RPMI7951 (cell line): ENCODE data around the gene CNTNAP2. TPM values are rescaled to one million over a fixed set of nuclear protein-coding genes. Genes with fewer than 3 reads are reported as not detected.
"Not testable (repeated sequence)": the region's sequence is repeated elsewhere in the genome, so short reads cannot be mapped to it uniquely, and the experiment has no call there.

Experiments
- DNase-seq: peaks from one replicate; pipeline ENCODE4 v3.0.0-alpha.2; 2012; ENCODE audit warnings: low read depth
- total RNA-seq: library from RNA; depleted of rRNA; stranded (reverse); fragments of >200 nt; shearing (Covaris generic); gene quantifications from 2 replicates; pipeline ENCODE4 v1.2.3, GENCODE V29; 2014

The CNTNAP2 gene
- total RNA-seq, 1 experiment from 2014 or later = not detected

DNA sequence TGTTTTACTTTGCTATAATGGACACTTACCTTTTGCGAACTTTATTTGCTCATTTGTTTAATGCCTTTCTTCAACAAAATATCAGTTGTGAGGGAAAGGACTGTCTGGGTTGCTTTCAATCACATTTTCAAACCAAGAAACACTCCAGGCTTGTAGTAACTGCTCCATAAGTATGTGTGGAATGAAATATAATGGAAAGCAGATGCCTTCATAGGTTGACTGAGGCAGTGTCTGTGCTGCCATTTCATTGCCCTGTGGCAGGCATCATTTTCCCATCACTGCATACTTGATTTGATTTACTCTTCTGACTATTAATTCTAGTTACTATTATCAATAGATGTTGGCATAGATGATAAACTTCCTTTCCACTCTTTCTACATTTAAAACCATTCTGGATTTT lies 762.3 kb downstream of the CNTNAP2 start:
- no peak for DNase-seq

DNA sequence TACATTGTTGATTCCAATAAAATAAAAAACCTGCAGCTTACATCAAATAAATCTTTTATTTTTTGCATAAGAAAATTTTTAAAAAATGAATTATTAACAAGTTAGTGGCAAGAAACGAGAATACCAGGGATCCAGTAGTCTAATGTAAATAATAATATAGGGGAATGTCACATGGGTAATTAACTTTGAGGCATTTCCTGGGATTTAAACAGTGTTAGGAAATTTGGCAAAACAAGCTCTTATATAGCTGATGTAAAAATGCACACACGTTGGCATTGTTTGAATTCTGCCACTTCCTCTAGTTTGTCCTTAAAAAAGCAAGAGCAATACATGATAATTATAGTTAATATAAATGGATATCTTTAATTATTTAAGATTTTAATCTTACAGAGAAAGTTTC lies 768.6 kb downstream of the CNTNAP2 start:
- DNase-seq = no peak

DNA sequence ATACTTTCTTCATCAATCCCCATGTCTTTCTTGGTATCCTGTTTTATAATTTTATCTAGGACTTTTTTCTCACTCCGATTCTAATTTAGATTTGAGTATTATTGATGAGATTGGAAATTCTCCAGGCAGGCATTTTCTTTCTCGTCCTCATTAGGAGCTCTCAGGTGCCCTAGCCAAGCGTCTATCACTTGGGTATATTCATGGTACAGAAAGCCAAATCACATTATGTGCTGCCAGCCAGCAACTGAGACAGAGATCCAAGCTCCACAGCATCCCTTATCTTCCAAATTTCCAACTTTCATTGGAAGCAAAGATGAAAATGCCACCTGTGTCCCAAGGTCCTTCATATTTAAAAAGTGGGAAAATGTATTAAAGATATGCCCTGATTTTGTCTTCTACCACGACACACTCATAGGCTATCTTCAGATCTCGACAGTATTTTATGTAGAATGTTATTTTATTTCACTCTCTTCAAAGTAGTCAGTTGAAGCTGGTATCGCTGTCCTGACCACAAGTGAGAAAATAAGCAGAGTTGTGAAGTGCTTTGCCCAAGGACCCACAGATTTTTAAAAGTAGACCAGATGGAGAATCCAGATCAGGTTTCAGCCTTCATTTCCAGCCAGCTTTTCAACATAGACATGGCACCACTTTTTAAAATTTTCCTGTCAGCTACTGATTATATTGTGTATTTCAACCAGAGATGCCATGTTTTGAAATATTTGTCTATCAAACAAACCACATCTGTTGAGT lies 773.4 kb downstream of the CNTNAP2 start:
- DNase-seq = no peak

DNA sequence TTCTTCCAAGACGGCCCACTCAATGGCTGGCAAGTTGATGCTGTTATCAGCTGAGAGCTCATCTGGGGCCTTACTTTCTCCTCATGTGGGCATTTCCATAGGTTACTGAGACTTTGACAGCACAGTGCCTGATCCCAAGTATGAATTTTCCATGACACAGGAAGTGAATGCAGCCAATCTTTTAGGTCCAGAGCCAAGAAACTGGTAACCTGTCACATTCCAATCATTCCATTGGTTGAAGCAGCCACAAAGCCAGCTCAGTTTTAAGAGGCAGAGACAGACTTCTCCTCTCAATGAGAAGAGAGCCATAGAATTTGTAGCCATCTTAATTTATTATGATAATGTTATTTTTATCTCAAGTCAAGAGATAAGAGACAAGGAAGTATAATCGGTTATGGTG lies 775.5 kb downstream of the CNTNAP2 start:
- DNase-seq = no peak

DNA sequence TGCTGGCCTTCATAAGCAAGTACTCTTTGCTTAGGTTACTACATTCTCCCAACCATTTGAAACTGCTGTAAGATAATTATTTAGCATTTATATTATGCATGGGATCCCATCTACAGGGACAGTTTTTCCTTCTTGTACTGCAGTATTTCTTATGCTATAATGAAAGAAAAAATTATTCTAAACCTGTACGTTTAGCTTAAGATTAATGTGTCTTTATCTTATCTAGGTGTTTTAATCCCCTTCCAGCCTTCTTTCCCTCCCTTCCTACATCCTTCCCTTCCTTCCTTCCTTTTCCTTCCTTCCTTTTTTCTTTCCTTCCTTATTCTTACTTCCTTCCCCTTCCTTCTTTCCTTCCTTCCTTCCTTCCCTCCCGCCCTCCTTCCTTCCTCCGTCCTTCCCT lies 778.3 kb downstream of the CNTNAP2 start:
- DNase-seq = no peak

DNA sequence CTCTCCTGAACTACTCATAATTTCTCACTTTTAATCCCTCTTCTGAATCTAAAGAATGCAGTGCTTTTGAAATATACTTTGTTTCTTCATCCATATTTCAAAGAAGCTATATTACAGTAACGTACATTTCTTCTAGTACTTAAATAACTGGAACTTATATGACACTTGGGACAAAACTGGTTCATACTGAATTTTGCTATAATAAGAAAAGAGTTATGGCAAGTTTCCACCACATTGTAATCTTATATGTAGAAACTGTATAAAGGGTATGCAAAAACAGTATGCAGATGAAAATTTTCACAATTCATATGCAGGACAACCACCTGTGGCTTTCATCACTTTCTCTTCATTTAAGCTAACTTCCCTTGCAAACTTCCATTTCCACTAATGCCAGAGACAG lies 785.7 kb downstream of the CNTNAP2 start:
- DNase-seq = no peak

DNA sequence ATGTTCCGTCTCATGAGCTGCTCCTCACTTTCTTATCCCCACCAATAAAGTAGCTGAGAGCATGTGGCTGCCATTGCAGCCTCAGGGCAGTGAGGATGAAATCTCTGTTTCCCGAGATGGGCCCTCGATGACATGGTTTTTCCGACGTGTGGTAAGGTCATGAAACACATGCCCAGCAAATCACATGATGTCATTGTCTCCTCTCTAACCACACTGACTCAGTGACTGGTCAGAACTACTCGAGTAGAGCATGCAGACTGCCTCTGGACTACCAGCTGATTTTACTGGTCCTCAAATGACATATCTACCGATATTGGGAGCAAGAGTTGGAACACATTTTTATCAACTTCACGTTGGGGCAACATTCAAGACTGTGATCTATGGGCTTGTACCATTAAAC lies 786.1 kb downstream of the CNTNAP2 start:
- DNase-seq = peak; percentile 2

DNA sequence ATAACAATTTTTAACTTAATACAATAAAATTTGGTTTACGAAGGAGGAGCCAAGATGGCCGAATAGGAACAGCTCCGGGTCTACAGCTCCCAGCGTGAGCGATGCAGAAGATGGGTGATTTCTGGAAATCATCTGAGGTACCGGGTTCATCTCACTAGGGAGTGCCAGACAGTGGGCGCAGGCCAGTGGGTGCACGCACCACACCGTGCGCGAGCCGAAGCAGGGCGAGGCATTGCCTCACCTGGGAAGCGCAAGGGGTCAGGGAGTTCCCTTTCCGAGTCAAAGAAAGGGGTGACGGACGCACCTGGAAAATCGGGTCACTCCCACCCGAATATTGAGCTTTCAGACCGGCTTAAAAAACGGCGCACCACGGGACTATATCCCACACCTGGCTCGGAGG lies 789.1 kb downstream of the CNTNAP2 start:
- DNase-seq = not testable (repeated sequence)

DNA sequence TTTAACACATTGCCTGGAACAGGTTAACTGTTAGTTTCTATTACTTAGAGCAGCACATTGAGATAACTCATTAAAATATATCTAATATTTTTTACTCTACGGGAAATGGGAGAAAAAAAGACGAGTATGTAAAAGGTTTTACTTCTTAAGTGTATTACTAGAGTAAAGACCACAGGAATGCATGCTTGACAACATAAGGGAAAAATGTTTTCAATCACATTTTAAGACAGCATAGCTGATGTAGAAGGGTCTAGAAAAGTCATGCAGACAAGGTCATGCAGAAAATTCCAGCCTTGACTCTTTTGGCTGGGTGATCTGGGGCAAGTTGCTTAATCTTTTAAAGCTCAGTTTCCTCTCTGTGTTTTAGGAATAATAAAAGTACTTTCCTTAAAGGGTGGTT lies 806.2 kb downstream of the CNTNAP2 start:
- no peak for DNase-seq

DNA sequence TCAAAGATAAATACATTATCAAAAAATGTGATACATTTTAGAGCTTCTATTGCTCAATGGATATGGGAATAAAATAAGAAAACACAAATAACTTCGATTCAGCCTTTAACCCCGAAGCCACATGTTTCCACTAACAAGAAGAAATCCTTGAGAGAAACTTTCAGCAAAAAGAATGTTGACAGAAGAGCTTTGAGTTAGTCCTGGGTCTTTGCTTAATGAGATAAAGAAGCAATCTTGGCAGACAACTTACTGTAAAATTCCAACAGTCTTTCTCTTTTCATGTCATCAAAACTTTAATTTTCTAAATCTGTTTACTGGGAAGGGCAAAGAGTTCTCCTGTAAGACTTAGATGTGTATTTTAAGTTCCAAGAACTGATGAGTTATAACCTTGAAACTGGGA lies 810.2 kb downstream of the CNTNAP2 start:
- no peak for DNase-seq

DNA sequence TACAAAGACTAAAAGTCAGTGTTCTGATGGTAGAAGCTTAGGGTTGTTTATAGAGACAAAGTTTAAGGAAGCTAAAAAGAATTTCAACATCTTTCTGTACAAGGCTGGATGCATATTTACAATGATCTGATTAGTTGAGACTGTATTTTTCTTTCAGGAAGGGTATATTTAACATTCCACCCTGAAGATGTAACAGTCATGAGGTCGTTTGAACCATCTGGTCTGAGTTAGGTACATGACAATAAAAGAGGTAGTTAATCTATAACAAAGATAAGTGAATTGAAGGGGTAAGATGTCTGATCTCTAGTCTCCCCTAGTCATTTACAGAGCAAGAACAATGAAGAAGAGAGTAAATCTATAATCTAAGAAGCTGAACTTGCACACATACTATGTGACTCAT lies 821.2 kb downstream of the CNTNAP2 start:
- no peak for DNase-seq

DNA sequence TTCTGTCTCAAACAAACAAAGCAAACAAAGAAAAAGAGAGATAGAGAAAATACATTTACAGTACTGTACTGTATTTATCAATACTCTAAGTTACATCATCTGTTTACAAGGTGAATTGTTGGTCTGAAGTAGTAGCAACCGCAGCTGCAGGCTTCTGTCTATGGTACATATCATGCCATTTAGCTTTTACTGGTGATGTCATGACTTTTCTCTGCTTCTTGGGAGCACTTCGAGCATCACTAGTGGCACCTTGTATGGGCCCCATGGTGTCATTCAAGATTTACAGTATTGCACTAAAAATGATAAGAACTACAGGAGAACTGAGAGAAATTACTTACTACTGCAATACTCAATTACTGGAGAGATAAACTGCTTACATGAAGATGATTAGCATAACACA lies 826.9 kb downstream of the CNTNAP2 start:
- no peak for DNase-seq

DNA sequence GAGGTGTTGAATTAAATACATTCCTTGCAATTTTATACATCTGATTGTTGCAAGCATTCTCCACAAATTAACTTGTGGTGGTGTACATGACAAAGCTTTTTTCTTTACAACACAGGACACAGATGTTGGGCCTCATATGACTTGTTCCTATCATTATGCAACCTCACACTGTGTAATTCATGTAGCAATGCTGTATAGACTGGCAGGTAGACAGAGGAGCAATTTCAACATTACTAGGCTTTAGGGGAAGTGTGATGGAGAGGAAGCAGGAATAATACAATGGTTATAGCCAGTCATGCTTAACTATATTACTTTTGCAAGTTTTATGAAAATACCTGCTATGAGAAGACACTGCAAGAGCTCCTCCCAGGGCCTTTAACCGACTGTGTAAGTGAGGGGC lies 832.1 kb downstream of the CNTNAP2 start:
- no peak for DNase-seq

DNA sequence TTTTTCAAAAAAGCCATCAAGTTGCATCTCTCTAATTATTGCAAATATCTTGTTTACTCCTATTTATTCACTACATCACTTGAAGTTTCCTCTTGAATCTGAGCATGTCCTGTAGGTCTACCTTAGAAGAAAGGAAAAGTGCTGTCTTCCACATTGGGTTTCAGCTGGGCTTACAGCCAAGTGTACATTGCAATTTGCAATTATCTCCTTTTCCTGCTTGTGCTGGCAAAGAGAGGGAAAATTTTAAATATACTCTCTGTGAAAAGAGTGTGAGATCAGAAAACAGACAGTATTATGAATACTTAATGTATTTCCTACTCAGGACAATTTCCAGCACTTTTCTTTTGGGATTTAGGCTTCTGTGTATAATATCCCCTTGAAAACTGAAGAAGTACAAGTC lies 839.7 kb downstream of the CNTNAP2 start:
- DNase-seq = no peak

DNA sequence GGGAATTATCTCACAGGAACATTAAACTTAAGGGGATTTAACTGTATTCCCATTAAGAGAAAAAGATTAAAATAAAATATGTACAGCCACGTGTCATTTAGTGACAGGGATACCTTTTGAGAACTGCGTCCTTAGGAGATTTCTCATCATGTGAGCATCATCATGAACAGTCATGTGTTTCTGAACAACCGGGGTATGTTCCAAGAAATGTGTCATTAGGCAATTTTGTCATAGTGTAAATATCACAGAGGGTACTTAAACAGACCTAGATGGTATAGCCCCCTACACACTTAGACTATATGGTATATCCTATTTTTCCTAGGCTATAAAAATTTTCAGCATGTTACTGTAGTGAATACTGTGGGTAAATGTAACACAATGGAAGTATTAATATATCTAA lies 840.3 kb downstream of the CNTNAP2 start:
- DNase-seq = no peak

DNA sequence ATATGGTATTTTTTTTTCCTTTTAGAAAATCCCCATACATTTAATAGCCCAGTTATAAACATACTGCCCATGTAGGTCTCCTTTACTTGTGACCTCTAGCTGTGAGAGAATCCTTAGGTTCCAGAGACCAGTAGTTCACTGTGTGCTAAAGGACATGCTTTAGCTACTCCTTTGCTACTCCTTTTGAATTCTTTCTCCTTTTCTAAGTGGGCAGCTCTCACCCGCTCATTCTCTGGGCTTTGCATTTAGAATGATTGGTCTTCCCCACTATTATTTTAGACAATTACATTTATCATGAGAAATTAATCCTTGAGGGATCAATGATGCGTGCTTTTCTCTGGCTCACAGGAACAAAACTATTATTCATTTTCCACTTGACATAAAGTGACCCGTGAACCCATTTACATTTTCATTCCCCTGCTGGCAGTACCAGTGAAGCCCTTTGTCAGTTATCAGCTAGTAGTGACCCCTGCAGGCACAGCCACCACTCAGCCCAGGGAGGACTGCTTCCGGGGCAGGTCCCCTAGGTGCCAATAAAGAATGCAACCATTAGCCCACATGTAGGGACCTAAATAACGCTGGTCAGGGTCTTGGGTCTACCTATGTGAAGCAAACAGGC lies 844.3 kb downstream of the CNTNAP2 start:
- no peak for DNase-seq

DNA sequence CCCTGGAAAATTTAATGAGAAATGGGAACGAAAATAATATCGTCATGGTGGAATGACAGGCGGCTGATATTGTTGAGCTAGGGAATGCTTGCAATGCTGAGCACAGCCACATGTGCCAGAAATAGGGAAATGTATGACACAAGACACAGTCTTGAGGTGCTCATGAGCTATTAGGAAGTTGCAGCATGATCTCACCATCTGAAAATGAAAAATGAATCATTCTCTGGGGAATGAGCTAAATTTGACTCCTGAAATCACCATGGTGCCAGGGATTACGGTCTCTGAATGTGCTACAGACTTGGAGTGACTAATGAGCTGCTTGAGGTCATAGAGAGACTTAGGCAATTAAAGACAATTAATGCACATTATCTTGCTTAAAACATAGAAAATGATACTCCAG lies 845.0 kb downstream of the CNTNAP2 start:
- peak; percentile 7 for DNase-seq

DNA sequence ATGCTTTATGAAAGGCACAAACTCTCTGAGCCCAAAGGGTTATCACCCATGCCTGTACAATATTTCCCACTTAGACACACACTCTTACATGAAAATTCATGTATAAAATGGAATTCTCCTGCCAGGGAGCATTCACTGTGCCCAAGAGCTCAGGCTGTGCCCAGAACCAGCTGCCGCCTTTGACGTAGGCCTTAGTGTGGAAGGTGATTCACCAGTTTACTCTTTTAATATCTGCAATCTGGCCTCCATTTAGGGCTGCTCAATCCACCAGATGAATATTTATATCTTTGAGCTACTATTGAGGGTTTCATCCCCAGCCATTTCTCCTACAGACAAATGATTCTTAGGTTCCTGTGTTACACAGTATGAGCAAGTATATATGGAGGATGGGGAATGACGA lies 849.7 kb downstream of the CNTNAP2 start:
- DNase-seq = no peak

DNA sequence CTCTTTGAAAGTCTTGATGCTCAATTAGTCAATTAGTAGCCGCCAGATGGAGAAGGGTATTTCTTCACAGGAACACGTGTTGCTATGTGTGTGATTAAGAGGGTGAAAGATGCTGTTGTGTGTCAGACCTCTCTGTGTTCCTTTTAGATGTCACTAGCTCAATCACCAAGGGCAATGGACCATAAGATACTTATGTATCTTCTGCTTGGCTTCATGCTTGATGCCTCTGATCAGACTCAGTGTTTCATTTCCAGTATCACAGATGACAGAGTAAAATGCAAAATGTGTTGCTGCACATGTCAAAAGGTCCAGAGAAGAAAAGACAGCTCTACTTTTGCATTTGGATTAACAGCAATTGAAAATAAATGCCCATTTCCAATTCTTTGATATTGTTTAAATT lies 865.9 kb downstream of the CNTNAP2 start:
- no peak for DNase-seq

DNA sequence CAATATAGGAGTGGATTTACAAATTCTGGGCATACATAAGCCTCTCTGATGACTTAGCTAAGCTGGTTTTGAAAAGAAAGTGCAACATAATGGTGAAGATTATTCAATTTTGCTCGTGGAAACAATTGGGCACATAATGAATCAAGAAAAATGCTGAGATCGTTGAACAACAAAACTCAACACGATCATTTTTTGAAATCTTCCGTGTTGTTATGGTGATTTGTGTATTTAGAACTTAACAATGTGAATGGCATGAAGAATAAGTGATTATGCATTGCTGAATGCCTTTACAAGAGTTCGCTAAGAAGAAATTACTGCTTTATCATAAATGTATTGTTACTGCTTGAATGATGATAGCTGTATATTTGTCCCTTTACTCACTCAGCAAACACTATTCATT lies 875.0 kb downstream of the CNTNAP2 start:
- DNase-seq = no peak

DNA sequence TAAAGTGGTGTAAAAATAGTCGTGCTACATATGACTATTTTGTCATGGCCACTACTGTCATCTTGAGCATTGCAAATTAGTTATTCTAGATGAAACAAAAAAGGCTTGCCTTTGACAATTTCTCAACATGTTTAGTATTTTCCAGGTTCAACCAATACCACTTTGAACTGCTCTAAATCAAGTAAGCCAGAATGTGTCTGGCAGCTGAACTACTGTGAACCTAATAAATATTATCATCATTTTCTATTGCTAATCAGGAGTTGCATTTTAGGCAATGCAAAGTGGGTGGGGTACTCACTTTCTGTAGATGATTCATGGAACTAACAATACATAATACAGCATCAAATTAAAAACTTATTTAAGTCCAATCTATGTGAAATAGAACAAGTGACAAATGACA lies 877.2 kb downstream of the CNTNAP2 start:
- no peak for DNase-seq

DNA sequence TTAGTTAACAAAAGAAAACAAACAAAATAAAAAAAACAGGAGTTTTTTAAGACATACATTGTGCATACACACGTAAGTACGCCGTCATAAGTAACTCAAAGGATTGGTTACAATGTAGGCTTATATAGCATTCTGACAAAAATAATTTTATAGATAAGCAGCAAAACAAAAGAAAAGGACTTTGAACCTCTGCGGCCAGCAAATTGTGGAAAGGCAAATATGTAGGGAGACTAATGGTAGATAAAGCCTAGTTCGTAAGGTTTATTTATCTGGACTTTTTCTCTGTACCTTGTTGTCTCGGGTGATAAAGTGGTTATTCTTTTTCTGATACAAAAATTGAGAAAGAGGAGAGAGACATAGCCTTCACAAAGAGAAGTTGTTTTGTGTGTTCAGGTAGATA lies 891.9 kb downstream of the CNTNAP2 start:
- no peak for DNase-seq

DNA sequence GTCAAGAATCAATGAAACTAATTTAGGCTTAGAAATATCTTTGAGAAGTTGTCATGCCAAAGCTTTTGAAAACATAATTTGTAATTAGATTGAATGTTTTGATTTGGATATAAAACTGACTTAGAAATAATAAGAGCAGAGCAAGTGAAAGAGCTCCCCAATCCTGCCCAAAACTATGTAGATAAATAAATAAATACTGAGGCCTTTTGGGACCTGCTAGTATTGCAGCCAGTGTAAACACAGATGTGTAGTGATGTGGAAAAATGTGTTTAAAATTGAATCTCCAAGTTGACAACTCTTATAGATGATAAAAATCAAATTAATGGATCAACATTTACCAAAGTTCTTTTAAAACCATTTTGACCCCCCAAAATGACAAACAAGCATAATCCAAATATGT lies 896.1 kb downstream of the CNTNAP2 start:
- DNase-seq = no peak

DNA sequence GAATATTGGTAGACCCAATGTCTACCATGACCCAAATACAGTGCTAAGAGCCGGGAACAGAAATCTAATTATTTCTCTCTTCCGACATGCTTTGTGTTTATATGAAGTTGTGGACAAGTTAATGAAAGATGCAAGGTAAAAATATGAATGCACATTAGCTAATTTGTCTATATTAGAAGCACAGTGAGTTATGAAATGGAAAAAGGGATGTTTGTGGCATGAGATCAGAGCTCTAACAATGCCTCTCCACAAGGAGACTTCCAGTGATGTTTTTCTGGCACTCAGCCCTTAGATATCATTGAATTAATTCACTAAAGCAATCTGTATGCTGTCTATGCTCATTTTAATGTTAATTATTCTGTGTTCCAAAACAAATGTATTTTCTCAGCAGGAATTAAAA lies 897.2 kb downstream of the CNTNAP2 start:
- no peak for DNase-seq
